ENCODE measurements around the gene ATG16L1. TPM values are rescaled to one million over a fixed set of nuclear protein-coding genes. Genes with fewer than 3 reads are reported as not detected.

The ATG16L1 gene
- total and polyA plus RNA-seq, 2 of the 4 experiments (the other 2 are of a cell fraction), result 20.0 to 26.2 TPM

- Histone ChIP-seq H3K79me1 (ENCODE audit: low read depth in 1 of 2, low read length in 2 of 2) (no peaks in the 10 kb centered on the region), H4K20me1 (ENCODE audit: insufficient read depth, low read length) (no peaks in the 10 kb centered on the region), H3K4me2 (ENCODE audit: low read depth, low read length) (no peak overlapping the region), H3K9me1 (ENCODE audit: insufficient read depth, low read length) (peaks cover 6% of the 10 kb centered on the region; the same call in 1 of the 2 replicates), H3K23ac (ENCODE audit: low read depth, low read length) (no peak overlapping the region), H2BK15ac (ENCODE audit: low read depth, low read length) (no peak overlapping the region), H3K9ac (ENCODE audit: low read depth, low read length) (no peak overlapping the region), H2BK120ac (ENCODE audit: low read depth, low read length) (no peak overlapping the region), H4K91ac (ENCODE audit: insufficient read depth, low read depth, low read length) (no peak overlapping the region), H3K4me1 (ENCODE audit: control insufficient read depth, insufficient read depth, low read length) (peaks cover 7% of the 10 kb centered on the region; the same call in 1 of the 2 replicates), H3K36me3 (ENCODE audit: control insufficient read depth, insufficient read depth, low read length) (no peaks in the 10 kb centered on the region), H3K14ac (replicated peaks; ENCODE audit: low read depth, low read length) (no peak overlapping the region), H2AK9ac (replicated peaks; ENCODE audit: low read depth, low read length, poor library complexity) (no peak overlapping the region), H3K9me3 (ENCODE audit: control insufficient read depth, insufficient read depth, low read length) (no peaks in the 10 kb centered on the region), H3K27me3 (ENCODE audit: control insufficient read depth, insufficient read depth, low read length) (no peaks in the 10 kb centered on the region; the same call in 1 of the 2 replicates), H3K18ac (ENCODE audit: low read depth, low read length) (no peak overlapping the region), H3K4ac (ENCODE audit: low read depth, low read length) (no peak overlapping the region), H2AK5ac (ENCODE audit: low read depth, low read length) (no peak overlapping the region), H2BK5ac (ENCODE audit: low read depth, low read length, poor library complexity, severe bottlenecking) (no peak overlapping the region), H2BK20ac (ENCODE audit: low read depth, low read length) (no peak overlapping the region), H4K5ac (ENCODE audit: low read depth, low read length) (no peak overlapping the region), H2AFZ (replicated peaks; ENCODE audit: low read length, poor library complexity) (no peak overlapping the region), H3K56ac (ENCODE audit: extremely low read depth, insufficient read depth, low read length) (no peak overlapping the region), H3K4me3 (ENCODE audit: insufficient read depth, low read depth, low read length) (no peak overlapping the region), H3K27ac (ENCODE audit: insufficient read depth, low read length) (no peak overlapping the region), H4K8ac (ENCODE audit: low read depth in 2 of 2, low read length in 2 of 2) (no peak overlapping the region)
- dilution Hi-C loops (cut with HindIII; ENCODE audit: low sequenced_read_pairs, unreplicated experiment), result no loop called here
- TF ChIP-seq, protein P1, sequence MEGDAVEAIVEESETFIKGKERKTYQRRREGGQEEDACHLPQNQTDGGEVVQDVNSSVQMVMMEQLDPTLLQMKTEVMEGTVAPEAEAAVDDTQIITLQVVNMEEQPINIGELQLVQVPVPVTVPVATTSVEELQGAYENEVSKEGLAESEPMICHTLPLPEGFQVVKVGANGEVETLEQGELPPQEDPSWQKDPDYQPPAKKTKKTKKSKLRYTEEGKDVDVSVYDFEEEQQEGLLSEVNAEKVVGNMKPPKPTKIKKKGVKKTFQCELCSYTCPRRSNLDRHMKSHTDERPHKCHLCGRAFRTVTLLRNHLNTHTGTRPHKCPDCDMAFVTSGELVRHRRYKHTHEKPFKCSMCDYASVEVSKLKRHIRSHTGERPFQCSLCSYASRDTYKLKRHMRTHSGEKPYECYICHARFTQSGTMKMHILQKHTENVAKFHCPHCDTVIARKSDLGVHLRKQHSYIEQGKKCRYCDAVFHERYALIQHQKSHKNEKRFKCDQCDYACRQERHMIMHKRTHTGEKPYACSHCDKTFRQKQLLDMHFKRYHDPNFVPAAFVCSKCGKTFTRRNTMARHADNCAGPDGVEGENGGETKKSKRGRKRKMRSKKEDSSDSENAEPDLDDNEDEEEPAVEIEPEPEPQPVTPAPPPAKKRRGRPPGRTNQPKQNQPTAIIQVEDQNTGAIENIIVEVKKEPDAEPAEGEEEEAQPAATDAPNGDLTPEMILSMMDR (conservative IDR thresholded peaks at IDR 0.05; ENCODE audit: low read depth, low read length), result no peak
- TF ChIP-seq MXI1 (IDR thresholded peaks at IDR 0.05; ENCODE audit: borderline replicate concordance, low read depth, low read length) (no peak), BHLHE40 (IDR thresholded peaks at IDR 0.05; ENCODE audit: low read depth, low read length) (no peak), FOS (IDR thresholded peaks at IDR 0.05; ENCODE audit: low read depth, low read length) (no peak), CHD1 (IDR thresholded peaks at IDR 0.05; ENCODE audit: low read depth, low read length) (no peak), NFE2L2 (IDR thresholded peaks at IDR 0.05; ENCODE audit: low read depth, low read length) (no peak), RAD21 (IDR thresholded peaks at IDR 0.05; ENCODE audit: low read length) (no peak), RCOR1 (IDR thresholded peaks at IDR 0.05; ENCODE audit: insufficient replicate concordance, low read length) (no peak), POLR2A (IDR thresholded peaks at IDR 0.05; ENCODE audit: low read depth, low read length) (no peak), MAFK (IDR thresholded peaks at IDR 0.05; ENCODE audit: low read depth, low read length) (no peak)
- TF ChIP-seq, protein P2, sequence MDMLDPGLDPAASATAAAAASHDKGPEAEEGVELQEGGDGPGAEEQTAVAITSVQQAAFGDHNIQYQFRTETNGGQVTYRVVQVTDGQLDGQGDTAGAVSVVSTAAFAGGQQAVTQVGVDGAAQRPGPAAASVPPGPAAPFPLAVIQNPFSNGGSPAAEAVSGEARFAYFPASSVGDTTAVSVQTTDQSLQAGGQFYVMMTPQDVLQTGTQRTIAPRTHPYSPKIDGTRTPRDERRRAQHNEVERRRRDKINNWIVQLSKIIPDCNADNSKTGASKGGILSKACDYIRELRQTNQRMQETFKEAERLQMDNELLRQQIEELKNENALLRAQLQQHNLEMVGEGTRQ (IDR thresholded peaks at IDR 0.05; ENCODE audit: low read depth, low read length), result no peak
- ATAC-seq (ENCODE audit: low read depth) (no peak), DNase-seq (no peak)
- BruUV-seq (replicated peaks), result no TSS peak
- intact Hi-C loops (cut with micrococcal nuclease), result no loop called here
- in situ Hi-C loops (cut with MboI; ENCODE audit: low sequenced_read_pairs), result no loop called here
- ChIA-PET CTCF (interaction anchor here (0.7 kb wide), 1 partner anchor 29 kb away, joined by 4 read pairs; no protein-coding TSS in a partner anchor), POLR2A (ENCODE audit: unreplicated experiment) (no interaction called here)
- WGBS, 2 experiments (ENCODE audit: extremely low coverage in 2 of 2, insufficient read length in 1 of 2), result no CpG with 5 or more reads among the region's 3 CpGs
These were observed 51.8 kb downstream of the ATG16L1 start for GRCh38 chr2:233303252-233303651.

Measured in IMR-90 (cell line).